A549 treated with DMSO at 1 μM for 4 hours (cell line): ENCODE data around the gene GPR3. TPM values are rescaled to one million over a fixed set of nuclear protein-coding genes. Genes with fewer than 3 reads are reported as not detected.

ENCODE experiments used
- total RNA-seq: library from RNA; stranded (reverse); fragments of 200-300 nt; extraction: Qiagen RNA extraction; gene quantifications from 5 replicates; pipeline ENCODE4 v1.2.3, GENCODE V29; 2022; ENCODE audit warnings: low read depth

Gene GPR3, protein sequence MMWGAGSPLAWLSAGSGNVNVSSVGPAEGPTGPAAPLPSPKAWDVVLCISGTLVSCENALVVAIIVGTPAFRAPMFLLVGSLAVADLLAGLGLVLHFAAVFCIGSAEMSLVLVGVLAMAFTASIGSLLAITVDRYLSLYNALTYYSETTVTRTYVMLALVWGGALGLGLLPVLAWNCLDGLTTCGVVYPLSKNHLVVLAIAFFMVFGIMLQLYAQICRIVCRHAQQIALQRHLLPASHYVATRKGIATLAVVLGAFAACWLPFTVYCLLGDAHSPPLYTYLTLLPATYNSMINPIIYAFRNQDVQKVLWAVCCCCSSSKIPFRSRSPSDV
- 1.7 to 2.4 TPM (median 1.9 TPM) in 5 replicates for total RNA-seq

DNA sequence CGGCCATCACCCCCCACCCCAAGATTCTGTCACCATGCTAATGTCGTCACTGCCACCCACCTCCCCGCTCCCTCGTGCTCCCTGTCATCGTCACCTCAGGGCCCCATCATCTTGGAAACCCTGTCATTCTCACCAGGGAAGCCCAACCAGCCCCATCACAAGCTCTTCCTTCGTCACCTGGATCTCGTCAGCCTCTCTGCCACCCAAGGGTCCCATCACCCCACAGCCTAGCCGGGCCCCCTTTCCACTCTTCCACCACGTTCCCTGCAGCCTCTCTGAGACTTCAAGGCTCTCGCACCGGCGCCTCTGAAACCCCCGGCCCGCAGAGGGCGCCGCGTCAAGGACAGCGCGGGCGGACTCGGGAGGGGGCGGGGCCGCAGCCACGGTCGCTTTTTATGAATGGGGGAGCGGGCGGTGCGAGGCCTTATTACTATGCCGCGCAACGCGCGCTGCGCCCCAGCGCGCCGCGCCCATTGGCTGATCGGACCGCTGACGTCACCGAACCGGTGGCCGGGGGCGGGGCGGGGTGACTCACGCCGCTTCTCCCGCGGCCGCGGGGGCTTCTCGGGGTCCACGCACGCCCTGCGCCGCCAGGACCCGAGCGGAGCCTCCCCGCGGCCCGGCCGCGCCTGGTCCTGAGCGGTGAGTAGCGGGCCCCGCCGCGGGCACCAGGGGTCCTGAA, at the start of gene GPR3:
TSS of gene GPR3 (plus strand) at position 527 of the 682 bp plus-strand sequence. CDS start 1,177 bp downstream, outside the sequence.

DNA sequence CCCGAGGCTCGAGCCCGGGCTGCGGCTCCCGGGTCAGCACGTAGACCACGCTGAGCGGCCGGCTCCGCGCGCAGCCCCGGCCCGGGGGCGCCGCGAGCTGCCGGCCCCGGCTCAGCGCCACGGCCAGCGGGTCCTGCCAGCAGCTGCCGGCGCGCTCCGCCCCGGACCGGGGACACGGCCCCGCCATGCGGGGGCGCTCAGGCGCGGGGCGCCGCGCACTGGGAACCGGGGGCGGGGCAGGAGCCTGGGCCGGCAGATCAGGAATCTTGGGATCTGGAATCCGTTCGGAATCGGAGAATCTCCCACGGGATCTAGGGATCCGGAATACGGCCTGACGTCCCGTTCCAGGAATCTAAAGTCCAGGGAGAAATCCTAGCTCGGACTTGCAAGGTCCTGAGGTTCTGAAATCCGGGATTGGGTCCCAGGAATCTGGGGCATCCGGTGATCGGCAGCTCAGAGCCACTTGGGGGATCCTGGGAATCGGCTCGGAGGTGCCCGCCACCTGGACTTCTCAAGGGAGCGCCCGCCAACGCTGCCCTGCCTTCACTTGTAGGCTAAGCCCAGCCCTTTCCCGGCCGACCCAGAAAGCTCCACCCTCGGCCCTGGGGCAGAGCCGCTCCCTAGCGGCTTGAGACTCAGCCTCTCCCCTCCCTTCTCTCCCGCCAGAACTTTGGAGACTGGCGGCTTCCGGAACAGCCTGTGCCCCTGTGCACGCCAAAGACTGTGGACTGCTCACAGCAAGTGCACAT, 25.8 kb upstream of the GPR3 start, which contains the start of gene MAP3K6:
TSS of gene MAP3K6 (minus strand) at position 551 of the 749 bp plus-strand sequence. CDS start at position 187, 364 bp downstream.

DNA sequence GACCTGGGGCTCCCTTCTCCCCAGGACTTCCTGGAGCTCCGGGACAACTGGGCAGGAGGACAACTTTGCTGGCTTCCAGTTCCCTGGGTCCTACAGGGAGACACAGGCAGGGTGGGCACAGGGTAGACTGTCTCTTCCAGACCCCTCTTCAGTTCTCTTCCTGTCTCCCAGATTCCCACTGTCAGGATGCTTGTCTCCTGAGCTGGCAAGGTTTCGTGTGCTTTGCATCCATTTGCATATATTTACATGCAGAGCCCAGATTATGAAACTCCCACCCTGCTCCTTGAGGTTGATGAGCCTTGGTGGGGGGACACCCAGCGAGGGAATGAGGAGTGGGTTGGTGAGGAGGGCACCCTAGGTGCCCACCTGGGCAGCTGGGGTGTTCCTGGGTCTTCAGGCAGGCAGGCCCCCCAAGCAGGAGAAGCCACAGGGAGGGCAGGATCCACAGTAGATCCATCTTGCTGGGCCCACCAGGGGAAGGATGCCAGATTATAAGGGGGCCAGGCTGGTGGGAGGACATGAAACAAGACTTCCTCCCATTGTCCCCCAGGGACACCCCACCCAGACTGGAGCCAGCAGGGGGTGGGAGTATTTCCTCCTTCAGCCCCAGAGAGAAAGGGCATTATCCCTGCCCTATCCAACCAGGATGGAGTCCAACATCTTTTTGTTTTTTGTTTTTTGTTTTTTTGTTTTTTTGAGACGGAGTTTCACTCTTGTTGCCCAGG, 17.9 kb upstream of the GPR3 start, which contains the start of gene FCN3:
TSS of gene FCN3 (minus strand) at position 463 of the 725 bp plus-strand sequence. CDS start at position 457, 6 bp downstream.

DNA sequence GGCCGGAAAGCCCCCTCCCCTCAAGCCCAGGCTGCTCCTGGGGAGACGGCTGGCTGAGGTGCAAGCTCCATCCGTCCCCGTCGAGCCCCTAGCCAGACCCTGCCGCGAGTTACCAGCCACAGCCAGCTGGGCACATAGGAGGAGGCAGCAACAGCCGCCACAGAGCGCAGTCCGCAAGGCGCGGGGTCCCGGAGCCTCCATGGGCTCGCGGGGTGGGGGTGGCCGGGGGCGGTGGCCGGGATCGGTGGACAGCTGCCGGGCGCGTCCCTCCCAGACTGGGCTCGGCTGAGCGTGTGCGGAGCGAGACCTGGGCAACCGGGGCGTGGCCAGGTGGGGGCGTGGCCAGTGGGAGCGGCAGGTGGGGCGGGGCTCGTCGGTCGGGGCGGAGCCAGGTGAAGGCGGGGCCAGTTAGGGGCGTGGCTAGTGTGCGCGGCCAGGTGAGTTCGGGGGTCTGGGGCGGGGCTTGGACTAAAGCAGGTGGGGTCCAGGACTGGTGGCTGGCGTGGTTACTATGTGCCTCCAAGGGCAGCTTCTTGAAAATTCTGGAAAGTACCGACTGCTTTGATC, 9.3 kb upstream of the GPR3 start, which contains the start of gene CD164L2:
TSS of gene CD164L2 (minus strand) at position 295 of the 567 bp plus-strand sequence. CDS start at position 201, 94 bp downstream.

Other genes starting within 250 kb of the GPR3 start
- gene SLC9A1, start 237.5 kb upstream of the GPR3 start, total RNA-seq, result 11.3 to 13.2 TPM (median 12.5 TPM) in 5 replicates
- 6.4 to 9.4 TPM (median 7.7 TPM) in 5 replicates for gene WDTC1, start 158.0 kb upstream of the GPR3 start, total RNA-seq
- 41.7 to 52.0 TPM (median 46.5 TPM) in 5 replicates for gene TMEM222, start 70.5 kb upstream of the GPR3 start, total RNA-seq
- gene SYTL1, start 50.6 kb upstream of the GPR3 start, total RNA-seq, result 0.10 to 0.68 TPM (median 0.35 TPM) in 5 replicates
- 5.9 to 11.0 TPM (median 9.1 TPM) in 5 replicates for gene MAP3K6, start 25.7 kb upstream of the GPR3 start, total RNA-seq
- gene FCN3, start 17.8 kb upstream of the GPR3 start, total RNA-seq, result not detected in 5 replicates
- gene CD164L2, start 9.3 kb upstream of the GPR3 start, total RNA-seq, result not detected in 5 replicates
- 44.9 to 52.2 TPM (median 50.7 TPM) in 5 replicates for gene WASF2, start 97.5 kb downstream of the GPR3 start, total RNA-seq
- 14.2 to 17.9 TPM (median 16.0 TPM) in 5 replicates for gene AHDC1, start 211.5 kb downstream of the GPR3 start, total RNA-seq
- 0.07 TPM in 1 of 5 replicates, not detected in the others for gene FGR, start 242.6 kb downstream of the GPR3 start, total RNA-seq